HEK293 (cell line): ENCODE results near the gene P4HA3.

ENCODE experiments used
- FEZF1 ChIP-seq: fragments of 450-650 bp; formaldehyde crosslinking; IDR thresholded peaks from 2 replicates; pipeline ENCODE4 v1.5.1; 2016; ENCODE audit warnings: missing biosample characterization, missing genetic modification characterization
- GLIS1 ChIP-seq: fragments of 450-650 bp; formaldehyde crosslinking; IDR thresholded peaks from 2 replicates; pipeline ENCODE4 v1.5.1; 2016; ENCODE audit warnings: missing biosample characterization, missing genetic modification characterization
- KLF10 ChIP-seq: fragments of 450-650 bp; IDR thresholded peaks from 2 replicates; pipeline ENCODE4 v1.5.1; 2018; ENCODE audit warnings: missing biosample characterization, mild to moderate bottlenecking, missing genetic modification characterization
- KLF8 ChIP-seq: fragments of 450-650 bp; formaldehyde crosslinking; IDR thresholded peaks from 2 replicates; pipeline ENCODE4 v1.5.1; 2016; ENCODE audit warnings: missing biosample characterization, missing genetic modification characterization
- KLF9 ChIP-seq: fragments of 450-650 bp; formaldehyde crosslinking; IDR thresholded peaks from 2 replicates; pipeline ENCODE4 v1.5.1; 2016; ENCODE audit warnings: missing biosample characterization, missing genetic modification characterization, low read depth
- WT1 ChIP-seq: fragments of 450-650 bp; formaldehyde crosslinking; IDR thresholded peaks from 2 replicates; pipeline ENCODE4 v1.5.1; 2016; ENCODE audit warnings: missing biosample characterization, missing genetic modification characterization
- ZFP37 ChIP-seq: fragments of 450-650 bp; formaldehyde crosslinking; IDR thresholded peaks from 2 replicates; pipeline ENCODE4 v1.5.1; 2016; ENCODE audit warnings: missing biosample characterization, missing genetic modification characterization
- ZNF169 ChIP-seq: fragments of 450-650 bp; formaldehyde crosslinking; IDR thresholded peaks from 2 replicates; pipeline ENCODE4 v1.5.1; 2016; ENCODE audit warnings: missing biosample characterization, missing genetic modification characterization
- ZNF37A ChIP-seq: fragments of 450-650 bp; IDR thresholded peaks from 2 replicates; pipeline ENCODE4 v1.5.1; 2018; ENCODE audit warnings: missing biosample characterization, missing genetic modification characterization
- ZNF398 ChIP-seq: fragments of 450-650 bp; formaldehyde crosslinking; IDR thresholded peaks from 2 replicates; pipeline ENCODE4 v1.5.1; 2017; ENCODE audit warnings: missing biosample characterization, missing genetic modification characterization
- ZNF701 ChIP-seq: fragments of 450-650 bp; formaldehyde crosslinking; IDR thresholded peaks from 2 replicates; pipeline ENCODE4 v1.5.1; 2016; ENCODE audit warnings: missing biosample characterization, missing genetic modification characterization
- ZNF843 ChIP-seq: fragments of 450-650 bp; formaldehyde crosslinking; IDR thresholded peaks from 2 replicates; pipeline ENCODE4 v1.5.1; 2016; ENCODE audit warnings: missing biosample characterization, missing genetic modification characterization
- TF ChIP-seq, protein P1 (sequence below): fragments of 450-650 bp; formaldehyde crosslinking; IDR thresholded peaks from 2 replicates; pipeline ENCODE4 v1.5.1; 2016; ENCODE audit warnings: missing biosample characterization, missing genetic modification characterization, low read depth

P4HA3 gene

DNA sequence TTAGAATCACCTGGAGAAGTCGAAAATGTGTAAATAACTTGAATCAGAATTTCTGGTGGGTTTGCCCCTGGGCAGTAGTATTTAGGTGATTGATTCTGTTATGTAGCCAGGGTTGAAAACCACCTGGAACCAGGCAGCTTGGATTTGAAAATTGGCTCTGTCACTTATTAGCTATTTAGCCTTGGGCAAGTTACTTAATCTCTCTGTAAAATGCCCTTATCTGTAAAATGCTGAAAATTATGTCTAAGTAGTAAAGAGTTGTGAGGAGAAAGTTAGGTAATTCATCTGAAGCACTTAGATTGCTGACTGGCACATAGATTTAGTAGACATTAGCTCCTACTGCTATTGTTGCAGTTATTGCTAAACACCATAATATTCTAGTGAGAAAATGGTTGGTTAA lies 91.1 kb downstream of the P4HA3 start (continued):
- TF ChIP-seq ZNF398 (tag by site-specific recombination) = no peak
- no peak for TF ChIP-seq KLF9 (tag by site-specific recombination)
- no peak for TF ChIP-seq ZNF37A
- TF ChIP-seq WT1 (tag by site-specific recombination) = no peak
- TF ChIP-seq, protein P1, sequence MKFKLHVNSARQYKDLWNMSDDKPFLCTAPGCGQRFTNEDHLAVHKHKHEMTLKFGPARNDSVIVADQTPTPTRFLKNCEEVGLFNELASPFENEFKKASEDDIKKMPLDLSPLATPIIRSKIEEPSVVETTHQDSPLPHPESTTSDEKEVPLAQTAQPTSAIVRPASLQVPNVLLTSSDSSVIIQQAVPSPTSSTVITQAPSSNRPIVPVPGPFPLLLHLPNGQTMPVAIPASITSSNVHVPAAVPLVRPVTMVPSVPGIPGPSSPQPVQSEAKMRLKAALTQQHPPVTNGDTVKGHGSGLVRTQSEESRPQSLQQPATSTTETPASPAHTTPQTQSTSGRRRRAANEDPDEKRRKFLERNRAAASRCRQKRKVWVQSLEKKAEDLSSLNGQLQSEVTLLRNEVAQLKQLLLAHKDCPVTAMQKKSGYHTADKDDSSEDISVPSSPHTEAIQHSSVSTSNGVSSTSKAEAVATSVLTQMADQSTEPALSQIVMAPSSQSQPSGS = no peak
- TF ChIP-seq KLF8 (tag by site-specific recombination) = no peak
- TF ChIP-seq ZFP37 (tag by site-specific recombination) = no peak
- 0 out of 2 replicates have a peak, but pooled peaks have one; percentile 24 for TF ChIP-seq ZNF843 (tag by site-specific recombination)
- no peak for TF ChIP-seq KLF10 (tag by site-specific recombination)
- no peak for TF ChIP-seq GLIS1
- peak; percentile 51; the same call in 1 of the 2 replicates for TF ChIP-seq FEZF1 (tag by site-specific recombination)
- TF ChIP-seq ZNF169 = no peak
- no peak for TF ChIP-seq ZNF701 (tag by site-specific recombination)
